Smooth muscle cell (in vitro differentiated cells): ENCODE measurements around the gene CPNE1. TPM values are rescaled to one million over a fixed set of nuclear protein-coding genes. Genes with fewer than 3 reads are reported as not detected.
A peak's percentile ranks its signal among the peaks of the same experiment; 100 is the strongest.
"Not testable (repeated sequence)": the region's sequence is repeated elsewhere in the genome, so short reads cannot be mapped to it uniquely, and the experiment has no call there.

Experiments
- DNase-seq: peaks from one replicate; lab custom pipeline; 2025; ENCODE audit not compliant: unreplicated experiment; lab: John Stamatoyannopoulos, UW
- H2AFZ ChIP-seq: fragments of 200-600 bp; sonication (generic); 2 replicates; pipeline ENCODE4 v1.6.0; 2016; ENCODE audit warnings: antibody characterized with exemption, low read depth, mild to moderate bottlenecking
- H3F3A ChIP-seq: fragments of 200-600 bp; sonication (generic); 2 replicates; pipeline ENCODE4 v1.6.0; 2017; ENCODE audit warnings: antibody characterized with exemption, low read depth
- H3K27ac ChIP-seq: fragments of 200-600 bp; sonication (generic); 2 replicates; pipeline ENCODE4 v1.5.1; 2016; ENCODE audit warnings: low read depth, mild to moderate bottlenecking
- H3K27me3 ChIP-seq: fragments of 200-600 bp; sonication (generic); 2 replicates; pipeline ENCODE4 v1.6.1; 2016; ENCODE audit warnings: low read depth, mild to moderate bottlenecking
- H3K36me3 ChIP-seq: fragments of 200-600 bp; sonication (generic); 2 replicates; pipeline ENCODE4 v1.5.1; 2016; ENCODE audit warnings: low read depth
- H3K4me1 ChIP-seq: fragments of 200-600 bp; sonication (generic); 2 replicates; pipeline ENCODE4 v1.5.1; 2016; ENCODE audit warnings: low read depth
- H3K4me2 ChIP-seq: fragments of 200-600 bp; sonication (generic); 2 replicates; pipeline ENCODE4 v1.6.0; 2016; ENCODE audit warnings: mild to moderate bottlenecking
- H3K4me3 ChIP-seq: fragments of 200-600 bp; sonication (generic); 2 replicates; pipeline ENCODE4 v1.5.1; 2016; ENCODE audit warnings: mild to moderate bottlenecking
- H3K79me2 ChIP-seq: fragments of 200-600 bp; sonication (generic); 2 replicates; pipeline ENCODE4 v1.6.0; 2016; ENCODE audit warnings: low read depth, mild to moderate bottlenecking
- H3K9ac ChIP-seq: fragments of 200-600 bp; sonication (generic); 2 replicates; pipeline ENCODE4 v1.6.0; 2016; ENCODE audit warnings: low read depth
- H3K9me3 ChIP-seq: fragments of 200-600 bp; sonication (generic); replicated peaks from 2 replicates; pipeline ENCODE4 v1.5.1; 2016; ENCODE audit warnings: low read depth
- H4K20me1 ChIP-seq: fragments of 200-600 bp; sonication (generic); 2 replicates; pipeline ENCODE4 v1.6.0; 2016; ENCODE audit warnings: low read depth
- CTCF ChIP-seq: fragments of 200-600 bp; sonication (generic); IDR thresholded peaks from 2 replicates; pipeline ENCODE4 v1.5.1; 2017; ENCODE audit warnings: borderline replicate concordance, mild to moderate bottlenecking, antibody characterized with exemption; ENCODE audit not compliant: insufficient read depth, poor library complexity, severe bottlenecking
- WGBS: methylation state at CpG from one replicate; pipeline ENCODE4 v1.1.7; 2016; ENCODE audit warnings: low lambda C conversion rate; 5-methylcytosine and 5-hydroxymethylcytosine counted together
- polyA plus RNA-seq: library from polyadenylated mRNA; unstranded; fragments of >200 nt; fragmentation: Nextera tagmentation; extraction: Ambion mirVana; gene quantifications from 2 replicates; pipeline ENCODE4 v1.2.1, GENCODE V29; 2016
- total RNA-seq: library from RNA; depleted of rRNA; stranded (reverse); fragments of >200 nt; gene quantifications from 2 replicates; pipeline ENCODE4 v1.2.3, GENCODE V29; 2014

CPNE1 gene
- total and polyA plus RNA-seq, 2 experiments from 2014 or later = 140 to 156 TPM

- peak overlapping the region; percentile 47 for H3K27ac ChIP-seq
- H3K27me3 ChIP-seq = no peaks in the 10 kb centered on the region
- H3K36me3 ChIP-seq = peaks cover 58% of the 10 kb centered on the region
- WGBS = 83% methylated on average over 6 of the region's 6 CpGs
- H3F3A ChIP-seq = peaks cover 74% of the 10 kb centered on the region
- H3K4me1 ChIP-seq = no peaks in the 10 kb centered on the region
- H3K4me3 ChIP-seq = no peak overlapping the region
- no peak overlapping the region for H3K9ac ChIP-seq
- no peak overlapping the region for H2AFZ ChIP-seq
- no peak overlapping the region for H3K4me2 ChIP-seq
- no peak for TF ChIP-seq CTCF
- DNase-seq = no peak
- peaks cover 100% of the 10 kb centered on the region for H4K20me1 ChIP-seq
- no peaks in the 10 kb centered on the region for H3K9me3 ChIP-seq
- H3K79me2 ChIP-seq = peaks cover 97% of the 10 kb centered on the region
Observed at GRCh38 chr20:35710884-35711587, 46.3 kb upstream of the CPNE1 start.

- no peak overlapping the region for H3K4me2 ChIP-seq
- peaks cover 75% of the 10 kb centered on the region for H3F3A ChIP-seq
- H3K36me3 ChIP-seq = peaks cover 52% of the 10 kb centered on the region
- peaks cover 88% of the 10 kb centered on the region for H3K79me2 ChIP-seq
- no peak overlapping the region for H3K9ac ChIP-seq
- peaks cover 100% of the 10 kb centered on the region for H4K20me1 ChIP-seq
- no peaks in the 10 kb centered on the region for H3K4me1 ChIP-seq
- no peak overlapping the region for H3K4me3 ChIP-seq
- no peak for TF ChIP-seq CTCF
- H3K27ac ChIP-seq = peak overlapping the region; percentile 47
- H3K9me3 ChIP-seq = no peaks in the 10 kb centered on the region
- H3K27me3 ChIP-seq = no peaks in the 10 kb centered on the region
- DNase-seq = no peak
- H2AFZ ChIP-seq = no peak overlapping the region
Observed at GRCh38 chr20:35710039-35710438, 45.3 kb upstream of the CPNE1 start.

DNA sequence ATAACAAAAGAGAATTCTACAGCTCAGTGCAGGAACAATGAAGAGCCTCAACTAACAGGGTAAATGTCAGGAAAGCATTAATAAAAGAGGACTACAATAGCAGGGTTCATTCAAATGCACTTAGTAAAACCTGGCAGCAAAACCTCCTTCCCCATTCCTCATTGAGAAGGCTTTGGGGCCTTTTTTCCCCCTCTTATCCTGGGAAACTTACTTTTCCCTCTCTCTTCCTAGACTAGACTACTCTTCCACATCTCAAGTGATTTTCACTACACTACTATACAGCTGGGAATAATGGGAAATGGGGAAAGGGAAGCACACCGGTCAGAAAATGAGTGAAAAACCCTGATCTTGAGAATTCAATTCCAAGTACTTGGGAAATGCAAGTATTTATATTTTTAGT is 44.6 kb upstream of the CPNE1 start:
- Histone ChIP-seq H3K4me2 (no peak overlapping the region), H2AFZ (no peak overlapping the region), H3K4me1 (no peaks in the 10 kb centered on the region), H3K9me3 (no peaks in the 10 kb centered on the region), H3K4me3 (no peak overlapping the region), H3F3A (peaks cover 75% of the 10 kb centered on the region), H3K9ac (no peak overlapping the region), H3K36me3 (peaks cover 56% of the 10 kb centered on the region), H4K20me1 (peaks cover 100% of the 10 kb centered on the region), H3K79me2 (peaks cover 84% of the 10 kb centered on the region), H3K27ac (peak overlapping the region; percentile 47), H3K27me3 (no peaks in the 10 kb centered on the region)
- DNase-seq = no peak
- 97% methylated on average over 1 of the region's 1 CpG for WGBS
- no peak for TF ChIP-seq CTCF

- no peak for TF ChIP-seq CTCF
- Histone ChIP-seq H3K27me3 (no peaks in the 10 kb centered on the region), H3K36me3 (peaks cover 63% of the 10 kb centered on the region), H4K20me1 (peaks cover 100% of the 10 kb centered on the region), H3K4me2 (no peak overlapping the region), H3K79me2 (peaks cover 84% of the 10 kb centered on the region), H2AFZ (no peak overlapping the region), H3K9ac (no peak overlapping the region), H3K4me3 (no peak overlapping the region), H3F3A (peaks cover 76% of the 10 kb centered on the region), H3K9me3 (no peaks in the 10 kb centered on the region), H3K4me1 (no peaks in the 10 kb centered on the region), H3K27ac (peak overlapping the region; percentile 47)
- 97% methylated on average over 1 of the region's 1 CpG for WGBS
- DNase-seq = no peak
Observed at GRCh38 chr20:35708502-35708901, 43.8 kb upstream of the CPNE1 start.

GRCh38 chr20:35706591-35707529 is 42.2 kb upstream of the CPNE1 start:
- not testable (repeated sequence) for H3K9me3 ChIP-seq, H3K4me2 ChIP-seq, H2AFZ ChIP-seq, H3K4me3 ChIP-seq, H3K9ac ChIP-seq, DNase-seq, H3K27me3 ChIP-seq, H3K4me1 ChIP-seq
- Histone ChIP-seq H3K36me3 (peaks cover 58% of the 10 kb centered on the region), H3K27ac (peak overlapping the region; percentile 16), H3F3A (peaks cover 85% of the 10 kb centered on the region), H4K20me1 (peaks cover 99% of the 10 kb centered on the region), H3K79me2 (peaks cover 70% of the 10 kb centered on the region)
- WGBS = 97% methylated on average over 17 of the region's 17 CpGs
